ENCODE measurements around the gene HK1. TPM values are rescaled to one million over a fixed set of nuclear protein-coding genes. Genes with fewer than 3 reads are reported as not detected.

HK1 gene
- total RNA-seq, 1 donor from 2014 or later, result 162 TPM

DNA sequence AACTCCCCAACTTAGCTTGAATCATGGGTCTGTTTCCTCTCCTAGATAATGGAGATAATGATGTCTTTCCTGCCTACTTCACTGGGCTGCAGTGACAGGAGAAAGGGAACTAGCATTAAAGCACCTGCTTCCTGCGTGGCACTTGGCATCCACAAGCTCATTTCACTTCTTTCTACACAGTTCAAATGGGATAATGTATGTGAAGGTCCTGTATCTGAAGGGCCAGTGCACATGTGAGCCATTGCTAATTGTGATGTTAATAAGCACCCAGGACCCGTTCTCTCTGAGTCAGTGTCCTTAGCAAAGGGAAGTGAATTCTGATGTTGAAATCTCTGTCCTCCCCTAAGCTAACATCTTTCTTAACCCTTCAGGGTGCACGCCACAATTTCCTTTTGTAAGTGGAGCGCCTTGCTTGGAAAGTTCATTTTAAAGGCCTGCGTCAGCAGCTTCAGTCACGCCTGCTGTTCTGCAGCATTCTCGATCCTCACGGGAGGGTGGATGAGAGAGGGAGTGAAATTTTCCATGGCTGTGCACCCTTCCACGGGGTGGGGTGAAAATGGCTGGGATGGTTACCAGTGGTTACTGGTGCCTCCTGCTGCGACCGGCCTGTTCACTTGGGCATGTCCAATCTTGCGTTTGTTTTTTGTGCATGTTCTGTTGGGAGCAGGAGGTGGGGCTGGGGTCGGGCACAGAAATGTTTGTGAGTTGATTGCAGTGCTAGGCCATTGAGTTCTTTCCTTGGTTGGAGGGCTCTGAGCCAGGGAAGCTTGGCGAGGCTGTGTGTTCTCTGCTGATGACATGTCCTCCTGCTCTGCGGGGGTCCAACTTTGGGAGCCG, 59.2 kb downstream of the HK1 start:
- Mint-ChIP-seq H3K9me3 (ENCODE audit: unreplicated experiment) (no peaks in the 10 kb centered on the region), H3K4me3 (ENCODE audit: unreplicated experiment) (peak overlapping the region; percentile 31), H3K27me3 (ENCODE audit: unreplicated experiment) (peaks cover 7% of the 10 kb centered on the region), H3K36me3 (ENCODE audit: low read depth, unreplicated experiment) (peaks cover 10% of the 10 kb centered on the region), H3K27ac (ENCODE audit: unreplicated experiment) (peak overlapping the region; percentile 80), H3K4me1 (ENCODE audit: unreplicated experiment) (peaks cover 66% of the 10 kb centered on the region)
- DNase-seq (ENCODE audit: low spot score), result no peak
- TF ChIP-seq, protein P1, sequence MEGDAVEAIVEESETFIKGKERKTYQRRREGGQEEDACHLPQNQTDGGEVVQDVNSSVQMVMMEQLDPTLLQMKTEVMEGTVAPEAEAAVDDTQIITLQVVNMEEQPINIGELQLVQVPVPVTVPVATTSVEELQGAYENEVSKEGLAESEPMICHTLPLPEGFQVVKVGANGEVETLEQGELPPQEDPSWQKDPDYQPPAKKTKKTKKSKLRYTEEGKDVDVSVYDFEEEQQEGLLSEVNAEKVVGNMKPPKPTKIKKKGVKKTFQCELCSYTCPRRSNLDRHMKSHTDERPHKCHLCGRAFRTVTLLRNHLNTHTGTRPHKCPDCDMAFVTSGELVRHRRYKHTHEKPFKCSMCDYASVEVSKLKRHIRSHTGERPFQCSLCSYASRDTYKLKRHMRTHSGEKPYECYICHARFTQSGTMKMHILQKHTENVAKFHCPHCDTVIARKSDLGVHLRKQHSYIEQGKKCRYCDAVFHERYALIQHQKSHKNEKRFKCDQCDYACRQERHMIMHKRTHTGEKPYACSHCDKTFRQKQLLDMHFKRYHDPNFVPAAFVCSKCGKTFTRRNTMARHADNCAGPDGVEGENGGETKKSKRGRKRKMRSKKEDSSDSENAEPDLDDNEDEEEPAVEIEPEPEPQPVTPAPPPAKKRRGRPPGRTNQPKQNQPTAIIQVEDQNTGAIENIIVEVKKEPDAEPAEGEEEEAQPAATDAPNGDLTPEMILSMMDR (IDR thresholded peaks at IDR 0.05; ENCODE audit: unreplicated experiment), result no peak

DNA sequence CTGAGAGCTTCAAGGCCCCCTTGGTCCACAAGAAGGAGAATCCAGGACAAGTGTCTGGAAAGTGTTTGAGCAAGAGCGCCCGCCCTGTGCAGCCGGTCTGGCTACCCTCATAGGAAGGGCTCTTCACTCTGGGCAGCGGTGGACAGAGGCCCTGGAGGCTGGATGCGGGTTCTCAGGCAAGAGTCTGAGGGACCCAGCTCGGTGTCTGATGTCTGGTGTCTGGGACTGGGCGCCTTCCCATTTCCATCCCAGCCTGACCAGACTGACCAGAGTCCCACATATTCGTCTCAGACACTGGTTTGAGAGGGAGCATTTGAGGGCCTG, 59.8 kb downstream of the HK1 start:
- peaks cover 65% of the 10 kb centered on the region for H3K4me1 Mint-ChIP-seq (ENCODE audit: unreplicated experiment)

DNA sequence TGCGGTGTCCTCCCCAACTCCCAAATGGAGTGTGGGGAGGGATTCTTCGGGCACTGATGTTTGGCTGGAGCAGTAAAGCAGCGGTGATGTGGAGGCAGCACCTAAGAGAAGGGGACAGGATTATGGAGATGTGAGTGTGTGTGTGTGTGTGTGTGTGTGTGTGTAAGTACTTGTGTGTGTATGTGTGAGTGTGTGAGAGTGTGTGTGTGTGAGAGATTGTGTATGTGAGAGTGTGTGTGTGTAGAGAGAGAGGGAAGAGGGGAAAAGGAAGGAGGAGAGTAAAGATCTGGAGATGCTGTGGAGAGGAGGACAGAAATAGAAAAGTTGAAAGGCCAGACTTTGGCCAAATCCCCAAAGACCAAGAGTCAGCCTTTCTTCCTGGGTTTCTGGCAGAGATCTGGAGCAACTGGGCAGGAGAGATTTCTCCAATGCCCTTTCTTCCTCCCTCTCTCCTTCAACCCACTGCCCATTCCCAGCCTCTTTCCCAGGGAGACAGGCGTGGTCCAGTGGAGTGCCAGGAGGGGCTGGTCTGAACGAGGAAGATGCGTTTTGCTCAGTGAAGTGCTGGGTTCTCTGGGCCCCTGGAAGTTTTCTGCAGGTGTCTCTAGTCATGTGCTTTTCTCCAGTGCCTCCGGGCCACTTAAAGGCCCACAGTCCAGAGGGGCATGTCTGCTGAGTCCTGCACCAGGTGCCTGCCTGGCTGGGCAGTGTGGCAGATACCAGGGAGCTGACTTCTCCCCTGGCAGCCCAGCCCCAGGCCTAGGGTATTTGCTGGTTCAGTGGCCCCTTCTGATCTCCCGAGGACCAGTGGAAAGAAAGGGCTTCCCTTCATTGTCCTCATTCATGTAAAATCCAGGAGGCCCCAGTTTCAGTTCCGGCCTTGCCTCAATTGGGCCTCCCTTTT, 60.5 kb downstream of the HK1 start:
- Mint-ChIP-seq H3K4me1 (ENCODE audit: unreplicated experiment) (peaks cover 72% of the 10 kb centered on the region), H3K27me3 (ENCODE audit: unreplicated experiment) (peaks cover 6% of the 10 kb centered on the region), H3K27ac (ENCODE audit: unreplicated experiment) (peak overlapping the region; percentile 89), H3K9me3 (ENCODE audit: unreplicated experiment) (no peaks in the 10 kb centered on the region), H3K36me3 (ENCODE audit: low read depth, unreplicated experiment) (peaks cover 13% of the 10 kb centered on the region), H3K4me3 (ENCODE audit: unreplicated experiment) (peak overlapping the region; percentile 42)
- no peak for DNase-seq (ENCODE audit: low spot score)
- TF ChIP-seq, protein P1 (IDR thresholded peaks at IDR 0.05; ENCODE audit: unreplicated experiment), result no peak

More for the DNA sequence above, 59.8 kb downstream of the HK1 start:
- no peak for DNase-seq (ENCODE audit: low spot score)
- H3K27me3 Mint-ChIP-seq (ENCODE audit: unreplicated experiment), result peaks cover 6% of the 10 kb centered on the region
- no peaks in the 10 kb centered on the region for H3K9me3 Mint-ChIP-seq (ENCODE audit: unreplicated experiment)
- peaks cover 10% of the 10 kb centered on the region for H3K36me3 Mint-ChIP-seq (ENCODE audit: low read depth, unreplicated experiment)
- no peak overlapping the region for H3K4me3 Mint-ChIP-seq (ENCODE audit: unreplicated experiment)
- TF ChIP-seq, protein P1 (IDR thresholded peaks at IDR 0.05; ENCODE audit: unreplicated experiment), result no peak
- H3K27ac Mint-ChIP-seq (ENCODE audit: unreplicated experiment), result no peak overlapping the region

DNA sequence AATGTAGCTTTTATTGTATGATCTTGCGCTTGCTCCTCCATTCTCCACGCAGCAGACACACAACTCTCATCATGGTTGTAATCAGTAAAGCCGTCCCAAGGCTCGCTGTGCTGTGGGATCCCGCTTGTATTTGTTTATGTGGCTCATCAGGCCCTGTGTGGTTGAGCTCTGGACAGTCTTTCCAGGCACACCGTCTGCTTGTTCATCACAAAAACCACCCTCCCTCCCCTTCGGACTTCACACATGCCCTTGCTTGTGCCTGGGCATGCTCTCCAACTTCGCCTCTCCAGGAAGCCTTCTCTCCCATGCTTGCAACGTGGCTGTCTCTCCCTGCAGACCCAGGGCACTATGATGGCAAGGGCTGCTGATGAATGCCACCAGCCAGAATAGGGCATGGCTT, 62.4 kb downstream of the HK1 start:
- peaks cover 6% of the 10 kb centered on the region for H3K27me3 Mint-ChIP-seq (ENCODE audit: unreplicated experiment)
- TF ChIP-seq, protein P1 (IDR thresholded peaks at IDR 0.05; ENCODE audit: unreplicated experiment), result no peak
- peak overlapping the region; percentile 48 for H3K27ac Mint-ChIP-seq (ENCODE audit: unreplicated experiment)
- peaks cover 72% of the 10 kb centered on the region for H3K4me1 Mint-ChIP-seq (ENCODE audit: unreplicated experiment)
- H3K9me3 Mint-ChIP-seq (ENCODE audit: unreplicated experiment), result no peaks in the 10 kb centered on the region
- no peak overlapping the region for H3K4me3 Mint-ChIP-seq (ENCODE audit: unreplicated experiment)
- H3K36me3 Mint-ChIP-seq (ENCODE audit: low read depth, unreplicated experiment), result peaks cover 19% of the 10 kb centered on the region
- no peak for DNase-seq (ENCODE audit: low spot score)

All from endothelial cell (in vitro differentiated cells).